Measurements from ENCODE around the gene PXK. TPM values are rescaled to one million over a fixed set of nuclear protein-coding genes. Genes with fewer than 3 reads are reported as not detected.

PXK gene
- total and polyA plus RNA-seq, 10 of the 15 experiments (the other 5 are each of a cell fraction or from before 2014, with no cell fraction given): 8.4 to 38.0 (median 27.6) TPM

- TF ChIP-seq, protein P1, sequence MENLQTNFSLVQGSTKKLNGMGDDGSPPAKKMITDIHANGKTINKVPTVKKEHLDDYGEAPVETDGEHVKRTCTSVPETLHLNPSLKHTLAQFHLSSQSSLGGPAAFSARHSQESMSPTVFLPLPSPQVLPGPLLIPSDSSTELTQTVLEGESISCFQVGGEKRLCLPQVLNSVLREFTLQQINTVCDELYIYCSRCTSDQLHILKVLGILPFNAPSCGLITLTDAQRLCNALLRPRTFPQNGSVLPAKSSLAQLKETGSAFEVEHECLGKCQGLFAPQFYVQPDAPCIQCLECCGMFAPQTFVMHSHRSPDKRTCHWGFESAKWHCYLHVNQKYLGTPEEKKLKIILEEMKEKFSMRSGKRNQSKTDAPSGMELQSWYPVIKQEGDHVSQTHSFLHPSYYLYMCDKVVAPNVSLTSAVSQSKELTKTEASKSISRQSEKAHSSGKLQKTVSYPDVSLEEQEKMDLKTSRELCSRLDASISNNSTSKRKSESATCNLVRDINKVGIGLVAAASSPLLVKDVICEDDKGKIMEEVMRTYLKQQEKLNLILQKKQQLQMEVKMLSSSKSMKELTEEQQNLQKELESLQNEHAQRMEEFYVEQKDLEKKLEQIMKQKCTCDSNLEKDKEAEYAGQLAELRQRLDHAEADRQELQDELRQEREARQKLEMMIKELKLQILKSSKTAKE (IDR thresholded peaks at IDR 0.05; ENCODE audit: low read depth, poor library complexity, severe bottlenecking): peak; percentile 80
- TF ChIP-seq PAX5 (IDR thresholded peaks at IDR 0.05; ENCODE audit: borderline replicate concordance, low read depth, low read length): 0 out of 2 replicates have a peak, but pooled peaks have one; percentile 20
- peak; percentile 85 for TF ChIP-seq ATF2 (IDR thresholded peaks at IDR 0.05; ENCODE audit: low read length)
- peak; percentile 19; the same call in 1 of the 2 replicates for TF ChIP-seq FOXK2 (IDR thresholded peaks at IDR 0.05)
- TF ChIP-seq ETV6 (conservative IDR thresholded peaks at IDR 0.05 in 1 of 2, IDR thresholded peaks at IDR 0.05 in 1 of 2; ENCODE audit: borderline replicate concordance in 1 of 2, low read depth in 1 of 2): 0 out of 4 replicates have a peak, but pooled peaks of 1 of the 2 experiments have one; percentile 20
- TF ChIP-seq CREM (IDR thresholded peaks at IDR 0.05; ENCODE audit: low read depth): peak; percentile 57; the same call in 1 of the 2 replicates
- TF ChIP-seq IRF4 (IDR thresholded peaks at IDR 0.05; ENCODE audit: low read depth, low read length): 0 out of 2 replicates have a peak, but pooled peaks have one; percentile 44
- TF ChIP-seq NR2F1 (conservative IDR thresholded peaks at IDR 0.05): no peak
- TF ChIP-seq ZNF217 (IDR thresholded peaks at IDR 0.05): peak; percentile 54; the same call in 1 of the 2 replicates
- peak; percentile 86 for TF ChIP-seq MTA2 (IDR thresholded peaks at IDR 0.05; ENCODE audit: low read depth)
- TF ChIP-seq BACH1 (IDR thresholded peaks at IDR 0.05; ENCODE audit: borderline replicate concordance): no peak
- no peak for TF ChIP-seq SIN3A (IDR thresholded peaks at IDR 0.05; ENCODE audit: low read depth, low read length)
- TF ChIP-seq EP300 (IDR thresholded peaks at IDR 0.05; ENCODE audit: borderline replicate concordance in 1 of 2, control insufficient read depth in 1 of 2, low read depth in 2 of 2, low read length in 2 of 2): peak in 1 of 2 experiments; percentile 45; a peak in 1 of 4 replicates
- TF ChIP-seq, protein P2, sequence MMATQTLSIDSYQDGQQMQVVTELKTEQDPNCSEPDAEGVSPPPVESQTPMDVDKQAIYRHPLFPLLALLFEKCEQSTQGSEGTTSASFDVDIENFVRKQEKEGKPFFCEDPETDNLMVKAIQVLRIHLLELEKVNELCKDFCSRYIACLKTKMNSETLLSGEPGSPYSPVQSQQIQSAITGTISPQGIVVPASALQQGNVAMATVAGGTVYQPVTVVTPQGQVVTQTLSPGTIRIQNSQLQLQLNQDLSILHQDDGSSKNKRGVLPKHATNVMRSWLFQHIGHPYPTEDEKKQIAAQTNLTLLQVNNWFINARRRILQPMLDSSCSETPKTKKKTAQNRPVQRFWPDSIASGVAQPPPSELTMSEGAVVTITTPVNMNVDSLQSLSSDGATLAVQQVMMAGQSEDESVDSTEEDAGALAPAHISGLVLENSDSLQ (IDR thresholded peaks at IDR 0.05): peak; percentile 20; the same call in 1 of the 2 replicates
- peak; percentile 50; the same call in 1 of the 2 replicates for TF ChIP-seq ATF7 (IDR thresholded peaks at IDR 0.05; ENCODE audit: low read depth)
- peak; percentile 51; the same call in 1 of the 3 replicates for TF ChIP-seq POU2F2 (IDR thresholded peaks at IDR 0.05; ENCODE audit: borderline replicate concordance, low read depth, low read length)
- TF ChIP-seq, protein P3, sequence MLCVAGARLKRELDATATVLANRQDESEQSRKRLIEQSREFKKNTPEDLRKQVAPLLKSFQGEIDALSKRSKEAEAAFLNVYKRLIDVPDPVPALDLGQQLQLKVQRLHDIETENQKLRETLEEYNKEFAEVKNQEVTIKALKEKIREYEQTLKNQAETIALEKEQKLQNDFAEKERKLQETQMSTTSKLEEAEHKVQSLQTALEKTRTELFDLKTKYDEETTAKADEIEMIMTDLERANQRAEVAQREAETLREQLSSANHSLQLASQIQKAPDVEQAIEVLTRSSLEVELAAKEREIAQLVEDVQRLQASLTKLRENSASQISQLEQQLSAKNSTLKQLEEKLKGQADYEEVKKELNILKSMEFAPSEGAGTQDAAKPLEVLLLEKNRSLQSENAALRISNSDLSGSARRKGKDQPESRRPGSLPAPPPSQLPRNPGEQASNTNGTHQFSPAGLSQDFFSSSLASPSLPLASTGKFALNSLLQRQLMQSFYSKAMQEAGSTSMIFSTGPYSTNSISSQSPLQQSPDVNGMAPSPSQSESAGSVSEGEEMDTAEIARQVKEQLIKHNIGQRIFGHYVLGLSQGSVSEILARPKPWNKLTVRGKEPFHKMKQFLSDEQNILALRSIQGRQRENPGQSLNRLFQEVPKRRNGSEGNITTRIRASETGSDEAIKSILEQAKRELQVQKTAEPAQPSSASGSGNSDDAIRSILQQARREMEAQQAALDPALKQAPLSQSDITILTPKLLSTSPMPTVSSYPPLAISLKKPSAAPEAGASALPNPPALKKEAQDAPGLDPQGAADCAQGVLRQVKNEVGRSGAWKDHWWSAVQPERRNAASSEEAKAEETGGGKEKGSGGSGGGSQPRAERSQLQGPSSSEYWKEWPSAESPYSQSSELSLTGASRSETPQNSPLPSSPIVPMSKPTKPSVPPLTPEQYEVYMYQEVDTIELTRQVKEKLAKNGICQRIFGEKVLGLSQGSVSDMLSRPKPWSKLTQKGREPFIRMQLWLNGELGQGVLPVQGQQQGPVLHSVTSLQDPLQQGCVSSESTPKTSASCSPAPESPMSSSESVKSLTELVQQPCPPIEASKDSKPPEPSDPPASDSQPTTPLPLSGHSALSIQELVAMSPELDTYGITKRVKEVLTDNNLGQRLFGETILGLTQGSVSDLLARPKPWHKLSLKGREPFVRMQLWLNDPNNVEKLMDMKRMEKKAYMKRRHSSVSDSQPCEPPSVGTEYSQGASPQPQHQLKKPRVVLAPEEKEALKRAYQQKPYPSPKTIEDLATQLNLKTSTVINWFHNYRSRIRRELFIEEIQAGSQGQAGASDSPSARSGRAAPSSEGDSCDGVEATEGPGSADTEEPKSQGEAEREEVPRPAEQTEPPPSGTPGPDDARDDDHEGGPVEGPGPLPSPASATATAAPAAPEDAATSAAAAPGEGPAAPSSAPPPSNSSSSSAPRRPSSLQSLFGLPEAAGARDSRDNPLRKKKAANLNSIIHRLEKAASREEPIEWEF (IDR thresholded peaks at IDR 0.05; ENCODE audit: insufficient replicate concordance, low read depth, low read length): no peak
- TF ChIP-seq HDAC6 (IDR thresholded peaks at IDR 0.05; ENCODE audit: unreplicated experiment): no peak
- TF ChIP-seq ZBED1 (IDR thresholded peaks at IDR 0.05; ENCODE audit: borderline replicate concordance): peak; percentile 86; the same call in 1 of the 2 replicates
- no peak for TF ChIP-seq YY1 (IDR thresholded peaks at IDR 0.05; ENCODE audit: low read depth, low read length)
These were observed 87.3 kb downstream of the PXK start (continued) for GRCh38 chr3:58419780-58420507.
